PFSK-1 (cell line): ENCODE data around the gene LAMA3.

Source experiments
- FOXP2 ChIP-seq: optimal IDR thresholded peaks from 2 replicates; pipeline ENCODE3; 2011; ENCODE audit warnings: borderline replicate concordance, control low read depth, inconsistent platforms; ENCODE audit not compliant: insufficient read depth; ENCODE audit errors: extremely low read length, extremely low read depth
- POLR2AphosphoS5 ChIP-seq: IDR thresholded peaks from 2 replicates; pipeline ENCODE4 v1.6.1; 2012; ENCODE audit warnings: low read depth, mild to moderate bottlenecking, control low read depth, low read length, moderate library complexity
- SIN3A ChIP-seq: IDR thresholded peaks from 2 replicates; pipeline ENCODE4 v1.6.1; 2012; ENCODE audit warnings: mild to moderate bottlenecking, low read length, moderate library complexity, borderline replicate concordance; ENCODE audit not compliant: insufficient read depth
- TAF1 ChIP-seq: IDR thresholded peaks from 2 replicates; pipeline ENCODE4 v1.6.1; 2012; ENCODE audit warnings: low read length, control low read depth, borderline replicate concordance; ENCODE audit not compliant: insufficient read depth
- TF ChIP-seq, protein P1 (sequence below), 2 experiments: IDR thresholded peaks; 2 replicates each; pipeline versions ENCODE4 v1.6.1 to v1.8.0; 2011 to 2012; ENCODE audit warnings: low read depth in 2 of 2, low read length in 2 of 2, control low read depth in 1 of 2, inconsistent platforms in 1 of 2, mild to moderate bottlenecking in 1 of 2, moderate library complexity in 1 of 2; ENCODE audit not compliant: insufficient read depth in 1 of 2

Gene LAMA3

DNA sequence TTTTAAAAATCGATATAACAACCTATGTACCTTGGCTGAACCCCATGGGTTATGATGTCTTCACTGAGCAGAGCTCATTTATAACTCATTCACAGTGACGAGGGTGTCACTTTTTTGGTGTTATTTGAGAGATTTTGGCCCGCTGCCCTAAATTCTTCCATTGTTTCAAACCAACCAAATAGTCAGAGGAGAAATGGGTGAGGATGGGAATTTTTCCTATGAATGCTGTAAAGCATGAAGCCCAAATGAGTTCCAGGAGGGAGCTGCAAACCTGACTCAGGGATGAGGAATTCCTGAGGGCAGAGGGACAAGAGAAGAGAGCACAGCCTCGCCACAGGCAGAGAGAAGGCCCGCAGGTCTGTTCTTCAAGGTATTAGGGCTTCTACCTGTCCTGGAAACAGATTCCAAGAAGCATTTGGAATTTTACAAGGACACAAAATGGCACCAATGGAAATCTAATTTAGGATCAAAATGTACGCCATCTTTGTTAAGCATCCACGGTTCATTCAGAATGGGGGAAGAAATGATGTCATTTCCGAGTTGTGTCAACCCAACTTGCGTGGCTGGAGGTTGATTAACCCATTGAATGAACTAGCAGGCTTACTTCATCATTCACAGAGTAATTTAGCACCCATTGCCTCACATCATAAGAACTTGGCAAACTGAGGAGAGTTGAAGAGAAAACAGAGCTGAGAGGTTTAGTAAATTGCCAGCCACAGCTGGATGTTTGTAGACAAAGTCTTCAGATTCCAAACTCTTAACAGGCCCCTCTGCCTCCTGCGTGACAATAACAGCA lies 133.5 kb downstream of the LAMA3 start:
- TF ChIP-seq TAF1 (no peak), FOXP2 (no peak), POLR2AphosphoS5 (no peak), SIN3A (no peak)
- TF ChIP-seq, protein P1, sequence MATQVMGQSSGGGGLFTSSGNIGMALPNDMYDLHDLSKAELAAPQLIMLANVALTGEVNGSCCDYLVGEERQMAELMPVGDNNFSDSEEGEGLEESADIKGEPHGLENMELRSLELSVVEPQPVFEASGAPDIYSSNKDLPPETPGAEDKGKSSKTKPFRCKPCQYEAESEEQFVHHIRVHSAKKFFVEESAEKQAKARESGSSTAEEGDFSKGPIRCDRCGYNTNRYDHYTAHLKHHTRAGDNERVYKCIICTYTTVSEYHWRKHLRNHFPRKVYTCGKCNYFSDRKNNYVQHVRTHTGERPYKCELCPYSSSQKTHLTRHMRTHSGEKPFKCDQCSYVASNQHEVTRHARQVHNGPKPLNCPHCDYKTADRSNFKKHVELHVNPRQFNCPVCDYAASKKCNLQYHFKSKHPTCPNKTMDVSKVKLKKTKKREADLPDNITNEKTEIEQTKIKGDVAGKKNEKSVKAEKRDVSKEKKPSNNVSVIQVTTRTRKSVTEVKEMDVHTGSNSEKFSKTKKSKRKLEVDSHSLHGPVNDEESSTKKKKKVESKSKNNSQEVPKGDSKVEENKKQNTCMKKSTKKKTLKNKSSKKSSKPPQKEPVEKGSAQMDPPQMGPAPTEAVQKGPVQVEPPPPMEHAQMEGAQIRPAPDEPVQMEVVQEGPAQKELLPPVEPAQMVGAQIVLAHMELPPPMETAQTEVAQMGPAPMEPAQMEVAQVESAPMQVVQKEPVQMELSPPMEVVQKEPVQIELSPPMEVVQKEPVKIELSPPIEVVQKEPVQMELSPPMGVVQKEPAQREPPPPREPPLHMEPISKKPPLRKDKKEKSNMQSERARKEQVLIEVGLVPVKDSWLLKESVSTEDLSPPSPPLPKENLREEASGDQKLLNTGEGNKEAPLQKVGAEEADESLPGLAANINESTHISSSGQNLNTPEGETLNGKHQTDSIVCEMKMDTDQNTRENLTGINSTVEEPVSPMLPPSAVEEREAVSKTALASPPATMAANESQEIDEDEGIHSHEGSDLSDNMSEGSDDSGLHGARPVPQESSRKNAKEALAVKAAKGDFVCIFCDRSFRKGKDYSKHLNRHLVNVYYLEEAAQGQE (IDR thresholded peaks at IDR 0.05; ENCODE audit: insufficient read depth in 1 of 2, low read depth in 2 of 2, low read length in 2 of 2): no peak

DNA sequence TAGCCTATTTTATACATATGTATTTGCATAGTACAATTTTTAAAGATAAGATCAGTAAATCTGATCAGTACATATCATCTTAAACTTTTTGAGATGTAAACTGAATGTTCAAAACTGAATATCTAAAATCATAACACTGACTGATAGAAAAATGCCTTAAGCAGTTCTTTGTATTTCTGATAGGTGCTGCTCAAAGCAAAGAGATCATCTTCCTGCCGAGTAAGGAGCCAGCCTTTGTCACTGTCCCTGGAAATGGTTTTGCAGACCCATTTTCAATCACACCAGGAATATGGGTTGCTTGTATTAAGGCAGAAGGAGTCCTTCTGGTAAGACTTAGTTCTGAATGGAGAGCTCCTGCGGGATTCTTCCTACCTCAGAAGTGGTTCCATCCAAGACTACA lies 135.0 kb downstream of the LAMA3 start:
- no peak for TF ChIP-seq POLR2AphosphoS5
- TF ChIP-seq TAF1: no peak
- no peak for TF ChIP-seq FOXP2
- TF ChIP-seq SIN3A: no peak
- TF ChIP-seq, protein P1 (IDR thresholded peaks at IDR 0.05; ENCODE audit: insufficient read depth in 1 of 2, low read depth in 2 of 2, low read length in 2 of 2): no peak

DNA sequence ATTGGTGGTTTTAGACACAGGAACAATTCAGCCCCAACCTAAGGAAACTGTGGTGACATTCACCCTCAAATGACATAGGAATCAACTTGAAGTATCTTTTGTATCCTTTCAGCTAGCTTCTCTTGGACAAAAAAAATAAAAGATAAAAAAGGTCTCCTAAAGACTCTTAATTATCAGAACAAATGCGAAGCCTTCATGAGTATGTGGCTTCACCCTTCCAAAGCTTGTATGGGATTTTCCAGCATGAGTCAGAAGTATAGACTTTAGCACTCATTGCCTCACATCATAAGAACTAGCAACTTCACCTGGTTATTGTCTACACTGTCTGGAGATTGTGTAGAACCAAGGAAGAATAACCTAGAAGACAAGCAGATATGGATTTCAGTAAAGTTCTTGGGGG lies 135.4 kb downstream of the LAMA3 start:
- TF ChIP-seq SIN3A (no peak), FOXP2 (no peak), TAF1 (no peak)
- TF ChIP-seq, protein P1 (IDR thresholded peaks at IDR 0.05; ENCODE audit: insufficient read depth in 1 of 2, low read depth in 2 of 2, low read length in 2 of 2): no peak

DNA sequence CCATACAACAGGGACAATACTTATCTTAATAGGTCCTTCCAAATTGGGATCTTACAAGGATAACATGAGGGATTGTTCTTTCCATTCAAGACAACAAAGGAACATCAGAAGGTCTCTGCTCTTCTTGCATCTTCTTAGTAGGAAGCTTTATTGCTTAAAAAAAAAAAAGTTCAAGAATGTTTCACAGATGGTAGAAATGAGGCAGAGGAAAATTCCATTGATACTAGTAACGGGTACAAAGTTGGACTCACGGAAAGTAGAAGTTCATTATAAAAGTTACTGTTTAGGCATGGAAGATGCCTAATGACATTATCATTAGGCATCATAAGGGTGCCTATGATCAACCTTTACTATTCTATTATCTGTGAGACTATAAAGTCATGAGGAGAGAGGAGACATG lies 136.2 kb downstream of the LAMA3 start:
- TF ChIP-seq TAF1 (no peak), SIN3A (no peak), POLR2AphosphoS5 (no peak), FOXP2 (no peak)
- TF ChIP-seq, protein P1 (IDR thresholded peaks at IDR 0.05; ENCODE audit: insufficient read depth in 1 of 2, low read depth in 2 of 2, low read length in 2 of 2): no peak

DNA sequence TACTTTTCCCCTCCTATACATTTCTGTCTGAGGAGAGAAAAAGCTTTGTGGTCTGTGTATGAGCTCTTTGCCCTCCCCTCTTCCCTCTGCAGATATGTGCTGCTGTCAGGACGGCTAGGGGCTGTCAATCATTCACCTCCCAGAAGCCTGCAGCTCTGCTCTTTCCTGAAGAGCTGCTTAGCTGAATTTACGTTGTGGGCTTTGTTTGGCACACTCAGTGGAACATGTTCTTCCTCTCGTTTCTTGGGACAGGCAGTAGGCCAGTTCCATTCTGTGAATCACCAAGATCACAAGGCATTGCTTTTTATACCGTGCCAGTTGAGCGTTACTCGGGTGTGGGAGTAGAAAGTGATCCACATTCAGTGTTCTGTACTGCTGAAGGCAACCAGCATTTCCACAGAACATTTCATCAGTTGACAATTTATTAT lies 136.7 kb downstream of the LAMA3 start:
- TF ChIP-seq SIN3A: no peak
- TF ChIP-seq, protein P1 (IDR thresholded peaks at IDR 0.05; ENCODE audit: insufficient read depth in 1 of 2, low read depth in 2 of 2, low read length in 2 of 2): no peak
- no peak for TF ChIP-seq POLR2AphosphoS5
